Lower lobe of right lung (tissue), 2 donors: ENCODE measurements around the gene TMEM134. TPM values are rescaled to one million over a fixed set of nuclear protein-coding genes. Genes with fewer than 3 reads are reported as not detected.

ENCODE experiments used
- ATAC-seq, 2 donors: fragments of 200-7000 bp; cut with Tn5 transposase; one replicate each; pipeline ENCODE4 v1.9.1; 2020 to 2022; ENCODE audit warnings: mild to moderate bottlenecking in 2 of 2, moderate library complexity in 2 of 2
- DNase-seq: peaks from one replicate; pipeline ENCODE4 v3.0.0-alpha.2; 2020
- H3K27ac ChIP-seq: fragments of 200-600 bp; one replicate; pipeline ENCODE4 v1.8.0; 2022
- H3K27me3 ChIP-seq: fragments of 200-600 bp; one replicate; pipeline ENCODE4 v1.8.0; 2022; ENCODE audit warnings: low read depth
- H3K36me3 ChIP-seq: fragments of 200-600 bp; one replicate; pipeline ENCODE4 v1.8.0; 2022; ENCODE audit warnings: mild to moderate bottlenecking
- H3K4me1 ChIP-seq: fragments of 200-600 bp; one replicate; pipeline ENCODE4 v1.8.0; 2022
- H3K4me3 ChIP-seq: fragments of 200-600 bp; one replicate; pipeline ENCODE4 v1.8.0; 2022; ENCODE audit warnings: mild to moderate bottlenecking
- H3K9me3 ChIP-seq: fragments of 200-600 bp; one replicate; pipeline ENCODE4 v1.8.0; 2022
- CTCF ChIP-seq: fragments of 200-600 bp; IDR thresholded peaks from one replicate; pipeline ENCODE4 v1.8.0; 2022; ENCODE audit warnings: antibody characterized with exemption, mild to moderate bottlenecking
- intact Hi-C: fragments of 100-400 bp; cut with DNase I; formaldehyde crosslinking; loops from one replicate; pipeline ENCODE4 v1.11.0; 2022
- total RNA-seq: library from RNA; stranded (reverse); fragmentation: NEBNext Ultra II Directional; extraction: Animal tissue kit (Norgen Biotek cat#: 25700); gene quantifications from one replicate; pipeline ENCODE4 v1.2.1, GENCODE V29; 2021
- donor health status: DM: no; HTN: yes; CAD: no; lungs with severe emphysema.

Gene TMEM134
- total RNA-seq, 1 donor from 2014 or later = 49.1 TPM

GRCh38 chr11:67451658-67451976, 17.4 kb downstream of the TMEM134 start:
- no peak for TF ChIP-seq CTCF
- ATAC-seq (no peak), DNase-seq (no peak)
- Histone ChIP-seq H3K27me3 (no peaks in the 10 kb centered on the region), H3K4me3 (no peak overlapping the region), H3K4me1 (peaks cover 12% of the 10 kb centered on the region), H3K27ac (peak overlapping the region; percentile 67), H3K36me3 (no peaks in the 10 kb centered on the region), H3K9me3 (no peaks in the 10 kb centered on the region)
- intact Hi-C loops = no loop called here

GRCh38 chr11:67450796-67451657, 18.0 kb downstream of the TMEM134 start:
- Histone ChIP-seq H3K36me3 (no peaks in the 10 kb centered on the region), H3K4me1 (peaks cover 12% of the 10 kb centered on the region), H3K27ac (no peak overlapping the region), H3K27me3 (no peaks in the 10 kb centered on the region), H3K9me3 (no peaks in the 10 kb centered on the region), H3K4me3 (no peak overlapping the region)
- TF ChIP-seq CTCF = no peak
- ATAC-seq (no peak), DNase-seq (no peak)
- intact Hi-C loops = no loop called here

GRCh38 chr11:67449116-67449844, 19.8 kb downstream of the TMEM134 start:
- peaks cover 21% of the 10 kb centered on the region for H3K4me1 ChIP-seq
- H3K4me3 ChIP-seq = no peak overlapping the region
- no peak for TF ChIP-seq CTCF
- intact Hi-C loops = no loop called here
- DNase-seq (no peak), ATAC-seq (peak; percentile 14 to 15)
- H3K36me3 ChIP-seq = no peaks in the 10 kb centered on the region
- H3K9me3 ChIP-seq = no peaks in the 10 kb centered on the region
- no peaks in the 10 kb centered on the region for H3K27me3 ChIP-seq
- H3K27ac ChIP-seq = no peak overlapping the region

GRCh38 chr11:67448220-67448609, 20.8 kb downstream of the TMEM134 start:
- Histone ChIP-seq H3K36me3 (no peaks in the 10 kb centered on the region), H3K4me1 (peaks cover 23% of the 10 kb centered on the region), H3K4me3 (no peak overlapping the region), H3K9me3 (no peaks in the 10 kb centered on the region), H3K27ac (no peak overlapping the region), H3K27me3 (no peaks in the 10 kb centered on the region)
- TF ChIP-seq CTCF = no peak
- DNase-seq = no peak
- no peak for ATAC-seq
- intact Hi-C loops = no loop called here

- ATAC-seq (no peak), DNase-seq (no peak)
- H3K4me1 ChIP-seq = peaks cover 39% of the 10 kb centered on the region
- no peaks in the 10 kb centered on the region for H3K27me3 ChIP-seq
- no peak overlapping the region for H3K27ac ChIP-seq
- H3K36me3 ChIP-seq = peaks cover 19% of the 10 kb centered on the region
- no peaks in the 10 kb centered on the region for H3K9me3 ChIP-seq
- no peak for TF ChIP-seq CTCF
- intact Hi-C loops = no loop called here
- H3K4me3 ChIP-seq = no peak overlapping the region
Measured at GRCh38 chr11:67445515-67445914, 23.5 kb downstream of the TMEM134 start.
